ENCODE measurements around the gene CFAP210. TPM values are rescaled to one million over a fixed set of nuclear protein-coding genes. Genes with fewer than 3 reads are reported as not detected.

Gene CFAP210
- polyA plus RNA-seq, 3 donors: not detected

DNA sequence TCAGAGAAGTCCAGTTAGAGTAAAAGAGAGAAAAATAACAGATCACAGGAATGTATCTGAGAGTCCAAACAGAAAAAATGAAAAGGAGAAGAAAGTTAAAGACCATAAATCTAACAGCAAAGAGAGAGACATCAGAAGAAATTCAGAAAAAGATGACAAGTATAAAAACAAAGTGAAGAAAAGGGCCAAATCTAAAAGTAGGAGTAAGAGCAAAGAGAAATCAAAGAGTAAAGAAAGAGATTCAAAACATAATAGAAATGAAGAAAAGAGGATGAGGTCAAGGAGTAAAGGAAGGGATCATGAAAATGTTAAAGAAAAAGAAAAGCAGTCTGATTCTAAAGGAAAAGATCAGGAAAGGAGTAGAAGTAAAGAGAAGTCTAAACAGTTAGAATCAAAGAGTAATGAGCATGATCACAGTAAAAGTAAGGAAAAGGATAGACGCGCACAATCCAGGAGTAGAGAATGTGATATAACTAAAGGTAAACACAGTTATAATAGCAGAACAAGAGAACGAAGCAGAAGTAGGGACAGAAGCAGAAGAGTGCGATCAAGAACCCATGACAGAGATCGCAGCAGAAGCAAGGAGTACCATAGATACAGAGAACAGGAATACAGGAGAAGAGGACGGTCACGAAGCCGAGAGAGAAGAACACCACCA, 57.6 kb downstream of the CFAP210 start:
- intact Hi-C loops (cut with micrococcal nuclease): no loop called here
- H3K36me3 ChIP-seq (replicated peaks in 1 of 2; ENCODE audit: control insufficient read depth in 1 of 2, insufficient read depth in 2 of 2, low read length in 2 of 2): peaks cover 60 to 84% of the 10 kb centered on the region in 2 donors
- 100% methylated on average over 8 of the region's 8 CpGs for WGBS (ENCODE audit: insufficient coverage)

DNA sequence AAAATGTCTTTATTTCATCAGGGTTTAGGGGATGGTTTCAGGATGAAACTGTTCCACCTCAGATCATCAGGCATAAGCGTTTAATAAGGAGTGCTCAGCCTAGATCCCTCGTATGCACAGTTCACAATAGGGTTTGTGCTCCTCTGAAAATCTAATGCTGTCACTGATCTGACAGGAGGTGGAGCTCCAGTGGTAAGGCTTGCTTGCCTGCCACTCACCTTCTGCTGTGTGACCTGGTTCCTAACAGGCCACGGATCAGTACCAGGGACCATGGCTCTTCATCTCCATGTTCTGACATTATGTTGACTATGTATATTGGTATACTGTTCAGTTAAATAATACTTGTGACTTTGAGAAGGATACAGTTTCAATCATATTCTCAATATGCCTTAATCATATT, 68.4 kb downstream of the CFAP210 start:
- Mint-ChIP-seq H3K4me3 (no peak overlapping the region), H3K27ac (peak overlapping the region in 2 of 7 donors; percentile 25 to 43), H3K9me3 (no peaks in the 10 kb centered on the region), H3K36me3 (peaks cover 52 to 76% of the 10 kb centered on the region in 2 donors), H3K27me3 (ENCODE audit: low read depth in 3 of 3) (no peaks in the 10 kb centered on the region), H3K4me1 (no peaks in the 10 kb centered on the region)
- Histone ChIP-seq H3K9me3 (replicated peaks in 1 of 2; ENCODE audit: control insufficient read depth in 1 of 2, insufficient read depth in 1 of 2, low read length in 2 of 2) (no peaks in the 10 kb centered on the region), H4K20me1 (ENCODE audit: insufficient read depth, low read length) (no peaks in the 10 kb centered on the region), H3K4me3 (replicated peaks in 1 of 3; ENCODE audit: low read depth in 2 of 3, low read length in 3 of 3) (no peak overlapping the region), H3K27me3 (ENCODE audit: control insufficient read depth in 2 of 2, insufficient read depth in 2 of 2, low read length in 2 of 2) (no peaks in the 10 kb centered on the region), H3K4me2 (replicated peaks; ENCODE audit: extremely low read depth, low read length, poor library complexity, severe bottlenecking) (no peak overlapping the region), H2AFZ (ENCODE audit: insufficient read depth, low read depth, low read length, poor library complexity, severe bottlenecking) (no peak overlapping the region), H3K79me2 (ENCODE audit: insufficient read depth, low read length) (no peaks in the 10 kb centered on the region), H3K36me3 (replicated peaks in 1 of 2; ENCODE audit: control insufficient read depth in 1 of 2, insufficient read depth in 2 of 2, low read length in 2 of 2) (peaks cover 59 to 99% of the 10 kb centered on the region in 2 donors), H3K9ac (ENCODE audit: insufficient read depth, low read length, poor library complexity, severe bottlenecking) (no peak overlapping the region), H3K27ac (ENCODE audit: low read depth in 1 of 2, low read length in 2 of 2) (no peak overlapping the region), H3K4me1 (ENCODE audit: control insufficient read depth in 1 of 2, insufficient read depth in 2 of 2, low read length in 2 of 2) (no peaks in the 10 kb centered on the region)
- intact Hi-C loops (cut with micrococcal nuclease): no loop called here
- TF ChIP-seq, protein P1, sequence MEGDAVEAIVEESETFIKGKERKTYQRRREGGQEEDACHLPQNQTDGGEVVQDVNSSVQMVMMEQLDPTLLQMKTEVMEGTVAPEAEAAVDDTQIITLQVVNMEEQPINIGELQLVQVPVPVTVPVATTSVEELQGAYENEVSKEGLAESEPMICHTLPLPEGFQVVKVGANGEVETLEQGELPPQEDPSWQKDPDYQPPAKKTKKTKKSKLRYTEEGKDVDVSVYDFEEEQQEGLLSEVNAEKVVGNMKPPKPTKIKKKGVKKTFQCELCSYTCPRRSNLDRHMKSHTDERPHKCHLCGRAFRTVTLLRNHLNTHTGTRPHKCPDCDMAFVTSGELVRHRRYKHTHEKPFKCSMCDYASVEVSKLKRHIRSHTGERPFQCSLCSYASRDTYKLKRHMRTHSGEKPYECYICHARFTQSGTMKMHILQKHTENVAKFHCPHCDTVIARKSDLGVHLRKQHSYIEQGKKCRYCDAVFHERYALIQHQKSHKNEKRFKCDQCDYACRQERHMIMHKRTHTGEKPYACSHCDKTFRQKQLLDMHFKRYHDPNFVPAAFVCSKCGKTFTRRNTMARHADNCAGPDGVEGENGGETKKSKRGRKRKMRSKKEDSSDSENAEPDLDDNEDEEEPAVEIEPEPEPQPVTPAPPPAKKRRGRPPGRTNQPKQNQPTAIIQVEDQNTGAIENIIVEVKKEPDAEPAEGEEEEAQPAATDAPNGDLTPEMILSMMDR (IDR thresholded peaks at IDR 0.05): no peak
- WGBS (ENCODE audit: insufficient coverage): 100% methylated on average over 2 of the region's 3 CpGs
- DNase-seq: no peak

More for the DNA sequence above, 57.6 kb downstream of the CFAP210 start:
- Mint-ChIP-seq H3K9me3 (no peaks in the 10 kb centered on the region), H3K4me1 (no peaks in the 10 kb centered on the region), H3K27me3 (ENCODE audit: low read depth in 3 of 3) (no peaks in the 10 kb centered on the region), H3K27ac (no peak overlapping the region), H3K36me3 (peaks cover 19 to 26% of the 10 kb centered on the region in 2 donors), H3K4me3 (no peak overlapping the region)
- H3K27ac ChIP-seq (ENCODE audit: low read depth in 1 of 2, low read length in 2 of 2): no peak overlapping the region
- no peak overlapping the region for H3K4me2 ChIP-seq (replicated peaks; ENCODE audit: extremely low read depth, low read length, poor library complexity, severe bottlenecking)
- DNase-seq: no peak
- H3K9ac ChIP-seq (ENCODE audit: insufficient read depth, low read length, poor library complexity, severe bottlenecking): no peak overlapping the region
- TF ChIP-seq, protein P1 (IDR thresholded peaks at IDR 0.05): no peak
- no peaks in the 10 kb centered on the region for H3K9me3 ChIP-seq (replicated peaks in 1 of 2; ENCODE audit: control insufficient read depth in 1 of 2, insufficient read depth in 1 of 2, low read length in 2 of 2)
- no peak overlapping the region for H3K4me3 ChIP-seq (replicated peaks in 1 of 3; ENCODE audit: low read depth in 2 of 3, low read length in 3 of 3)
- H4K20me1 ChIP-seq (ENCODE audit: insufficient read depth, low read length): no peaks in the 10 kb centered on the region
- H3K4me1 ChIP-seq (ENCODE audit: control insufficient read depth in 1 of 2, insufficient read depth in 2 of 2, low read length in 2 of 2): no peaks in the 10 kb centered on the region
- no peak overlapping the region for H2AFZ ChIP-seq (ENCODE audit: insufficient read depth, low read depth, low read length, poor library complexity, severe bottlenecking)
- H3K27me3 ChIP-seq (ENCODE audit: control insufficient read depth in 2 of 2, insufficient read depth in 2 of 2, low read length in 2 of 2): no peaks in the 10 kb centered on the region
- no peaks in the 10 kb centered on the region for H3K79me2 ChIP-seq (ENCODE audit: insufficient read depth, low read length)

Measured in CD14-positive monocyte (primary cell).